ENCODE data around the gene RNF225. TPM values are rescaled to one million over a fixed set of nuclear protein-coding genes. Genes with fewer than 3 reads are reported as not detected.
A peak's percentile ranks its signal among the peaks of the same experiment; 100 is the strongest.

RNF225 gene
- total and polyA plus RNA-seq, 2 of the 13 experiments (the other 11 are each of a cell fraction or from before 2014, with no cell fraction given), result not detected

DNA sequence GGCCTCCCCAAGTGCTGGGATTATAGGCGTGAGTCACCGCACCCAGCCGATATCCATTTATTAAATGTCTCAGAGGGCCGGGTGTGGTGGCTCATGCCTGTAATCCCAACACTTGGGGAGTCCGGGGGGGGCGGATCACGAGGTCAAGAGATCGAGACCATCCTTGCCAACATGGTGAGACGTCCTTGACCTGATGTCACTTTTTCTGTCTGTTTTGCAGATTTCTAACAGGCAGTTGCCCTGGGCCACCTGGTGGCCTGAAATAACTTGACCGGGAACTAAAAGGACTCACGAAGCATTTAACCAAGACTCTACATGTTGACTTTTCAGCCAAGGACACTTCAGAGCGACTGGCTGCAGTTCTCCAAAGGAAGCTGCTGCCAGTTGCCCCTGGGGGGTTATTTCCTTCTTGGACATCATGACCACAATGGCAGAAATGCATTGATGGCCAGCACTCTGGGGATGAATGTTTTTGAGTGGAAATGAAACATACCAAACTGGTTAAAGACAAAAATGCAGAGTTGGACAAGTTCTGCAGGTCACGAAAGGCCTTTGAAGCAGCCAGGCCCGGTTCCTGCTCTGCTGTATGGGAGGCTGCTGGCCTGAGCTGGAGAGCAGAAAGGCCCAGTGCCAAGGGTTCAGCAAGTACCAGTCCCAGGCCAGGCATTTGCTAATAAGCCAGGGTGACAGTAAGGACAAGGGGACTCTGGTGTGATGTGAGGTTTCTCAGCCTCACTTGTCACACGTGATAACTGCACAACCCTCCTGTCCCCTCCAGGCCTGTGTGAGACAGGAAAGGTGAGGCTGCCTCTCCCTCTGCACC, 22.9 kb upstream of the RNF225 start (continued):
- TF ChIP-seq FOXA1 (IDR thresholded peaks at IDR 0.05) (no peak), FOXA1 (CRISPR knock-in tag; IDR thresholded peaks at IDR 0.05) (peak; percentile 52), YEATS2 (CRISPR knock-in tag; IDR thresholded peaks at IDR 0.05; ENCODE audit: borderline replicate concordance) (no peak), NR2F1 (CRISPR knock-in tag; IDR thresholded peaks at IDR 0.05) (peak in 1 of 2 experiments; percentile 76; a peak in 2 of 4 replicates), ZMYM3 (CRISPR knock-in tag; IDR thresholded peaks at IDR 0.05) (0 out of 2 replicates have a peak, but pooled peaks have one; percentile 14), ZNF543 (CRISPR knock-in tag; IDR thresholded peaks at IDR 0.05) (no peak), IKZF1 (IDR thresholded peaks at IDR 0.05) (no peak), CTCF (CRISPR knock-in tag; IDR thresholded peaks at IDR 0.05) (peak; percentile 49), TFDP1 (CRISPR knock-in tag; IDR thresholded peaks at IDR 0.05; ENCODE audit: borderline replicate concordance) (no peak), ZNF883 (CRISPR knock-in tag; IDR thresholded peaks at IDR 0.05; ENCODE audit: not compliant biosample characterization) (no peak), RXRA (CRISPR knock-in tag; IDR thresholded peaks at IDR 0.05) (peak; percentile 26; the same call in 1 of the 2 replicates), ZEB1 (IDR thresholded peaks at IDR 0.05; ENCODE audit: insufficient replicate concordance, low read depth) (no peak), RXRB (CRISPR knock-in tag; IDR thresholded peaks at IDR 0.05; ENCODE audit: borderline replicate concordance) (peak; percentile 72), ZNF574 (CRISPR knock-in tag; IDR thresholded peaks at IDR 0.05) (0 out of 2 replicates have a peak, but pooled peaks have one; percentile 21), ERF (CRISPR knock-in tag; IDR thresholded peaks at IDR 0.05) (no peak), RARA (CRISPR knock-in tag; IDR thresholded peaks at IDR 0.05) (peak; percentile 19; the same call in 1 of the 2 replicates), ZNF335 (CRISPR knock-in tag; IDR thresholded peaks at IDR 0.05) (0 out of 2 replicates have a peak, but pooled peaks have one; percentile 47), ZBTB8A (CRISPR knock-in tag; IDR thresholded peaks at IDR 0.05; ENCODE audit: borderline replicate concordance, low read depth) (no peak), MAFK (conservative IDR thresholded peaks at IDR 0.05 in 1 of 2, IDR thresholded peaks at IDR 0.05 in 1 of 2; ENCODE audit: low read length in 2 of 2) (peak; percentile 30 to 48; a peak in 3 of 4 replicates), SAP130 (CRISPR knock-in tag; IDR thresholded peaks at IDR 0.05; ENCODE audit: low read depth) (peak; percentile 31; the same call in 1 of the 2 replicates), THAP11 (CRISPR knock-in tag; IDR thresholded peaks at IDR 0.05) (0 out of 2 replicates have a peak, but pooled peaks have one; percentile 23), SMC3 (IDR thresholded peaks at IDR 0.05; ENCODE audit: low read length) (peak; percentile 63)
- TF ChIP-seq, protein P1, sequence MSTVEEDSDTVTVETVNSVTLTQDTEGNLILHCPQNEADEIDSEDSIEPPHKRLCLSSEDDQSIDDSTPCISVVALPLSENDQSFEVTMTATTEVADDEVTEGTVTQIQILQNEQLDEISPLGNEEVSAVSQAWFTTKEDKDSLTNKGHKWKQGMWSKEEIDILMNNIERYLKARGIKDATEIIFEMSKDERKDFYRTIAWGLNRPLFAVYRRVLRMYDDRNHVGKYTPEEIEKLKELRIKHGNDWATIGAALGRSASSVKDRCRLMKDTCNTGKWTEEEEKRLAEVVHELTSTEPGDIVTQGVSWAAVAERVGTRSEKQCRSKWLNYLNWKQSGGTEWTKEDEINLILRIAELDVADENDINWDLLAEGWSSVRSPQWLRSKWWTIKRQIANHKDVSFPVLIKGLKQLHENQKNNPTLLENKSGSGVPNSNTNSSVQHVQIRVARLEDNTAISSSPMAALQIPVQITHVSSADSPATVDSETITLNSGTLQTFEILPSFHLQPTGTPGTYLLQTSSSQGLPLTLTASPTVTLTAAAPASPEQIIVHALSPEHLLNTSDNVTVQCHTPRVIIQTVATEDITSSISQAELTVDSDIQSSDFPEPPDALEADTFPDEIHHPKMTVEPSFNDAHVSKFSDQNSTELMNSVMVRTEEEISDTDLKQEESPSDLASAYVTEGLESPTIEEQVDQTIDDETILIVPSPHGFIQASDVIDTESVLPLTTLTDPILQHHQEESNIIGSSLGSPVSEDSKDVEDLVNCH (CRISPR knock-in tag; IDR thresholded peaks at IDR 0.05), result no peak
